Measurements from ENCODE around the gene MTG2. TPM values are rescaled to one million over a fixed set of nuclear protein-coding genes. Genes with fewer than 3 reads are reported as not detected.

The MTG2 gene
- total RNA-seq, 1 experiment from 2014 or later = 56.8 TPM

DNA sequence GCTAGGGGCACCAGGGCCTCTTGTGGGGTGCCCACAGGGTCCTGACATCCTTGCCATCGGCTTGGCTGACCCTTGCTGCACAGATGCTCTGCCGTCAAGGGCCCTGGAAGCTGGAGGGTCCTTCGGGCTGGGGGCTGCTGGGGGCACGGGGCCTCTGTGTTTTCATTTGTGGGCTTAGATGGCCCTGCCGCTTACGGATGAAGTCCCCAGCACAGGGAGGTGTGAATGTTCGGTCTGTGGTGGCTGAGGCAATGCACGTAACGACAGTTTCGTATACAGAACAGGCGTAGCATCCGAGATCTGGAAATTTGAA lies 24.8 kb upstream of the MTG2 start:
- CTCF ChIA-PET = no interaction called here
- H3K4me1 ChIP-seq (ENCODE audit: control insufficient read depth, insufficient read depth, low read length) = peaks cover 17% of the 10 kb centered on the region
- no TSS peak for BruUV-seq (replicated peaks)

DNA sequence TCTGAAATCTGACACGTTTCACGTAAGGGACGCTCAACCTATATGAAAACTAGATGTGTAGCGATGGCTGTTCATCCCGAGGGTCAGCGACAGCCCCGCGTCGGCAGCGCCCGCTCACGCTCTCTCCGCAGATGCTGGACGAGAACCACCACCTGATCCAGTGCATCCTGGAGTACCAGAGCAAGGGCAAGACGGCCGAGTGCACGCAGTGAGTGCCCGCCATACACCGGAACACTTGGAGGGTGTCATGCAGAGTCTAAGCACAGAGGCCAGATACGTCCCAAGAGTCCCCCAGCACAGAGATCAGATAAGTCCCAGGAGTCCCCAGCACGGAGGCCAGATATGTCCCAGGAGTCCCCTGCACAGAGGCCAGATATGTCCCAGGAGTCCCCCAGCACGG lies 24.3 kb upstream of the MTG2 start:
- no peak overlapping the region for H3K4me3 ChIP-seq (ENCODE audit: low read depth in 2 of 2, low read length in 2 of 2)
- H3K9me3 ChIP-seq (ENCODE audit: control insufficient read depth, insufficient read depth, low read depth, low read length) = no peaks in the 10 kb centered on the region
- no TSS peak for BruUV-seq (replicated peaks)
- no peak overlapping the region for H3K27ac ChIP-seq (ENCODE audit: low read length)
- no peaks in the 10 kb centered on the region for H3K27me3 ChIP-seq (ENCODE audit: control insufficient read depth, insufficient read depth, low read length)
- CTCF ChIA-PET = no interaction called here
- POLR2A ChIA-PET = no interaction called here
- H3K4me1 ChIP-seq (ENCODE audit: control insufficient read depth, insufficient read depth, low read length) = peaks cover 17% of the 10 kb centered on the region
- TF ChIP-seq SIN3A (IDR thresholded peaks at IDR 0.05; ENCODE audit: borderline replicate concordance, insufficient read depth, low read depth, low read length) (no peak), POLR2AphosphoS5 (IDR thresholded peaks at IDR 0.05; ENCODE audit: low read depth, low read length) (no peak), TCF7L2 (IDR thresholded peaks at IDR 0.05; ENCODE audit: low read depth, low read length) (no peak)
- TF ChIP-seq, protein P1, sequence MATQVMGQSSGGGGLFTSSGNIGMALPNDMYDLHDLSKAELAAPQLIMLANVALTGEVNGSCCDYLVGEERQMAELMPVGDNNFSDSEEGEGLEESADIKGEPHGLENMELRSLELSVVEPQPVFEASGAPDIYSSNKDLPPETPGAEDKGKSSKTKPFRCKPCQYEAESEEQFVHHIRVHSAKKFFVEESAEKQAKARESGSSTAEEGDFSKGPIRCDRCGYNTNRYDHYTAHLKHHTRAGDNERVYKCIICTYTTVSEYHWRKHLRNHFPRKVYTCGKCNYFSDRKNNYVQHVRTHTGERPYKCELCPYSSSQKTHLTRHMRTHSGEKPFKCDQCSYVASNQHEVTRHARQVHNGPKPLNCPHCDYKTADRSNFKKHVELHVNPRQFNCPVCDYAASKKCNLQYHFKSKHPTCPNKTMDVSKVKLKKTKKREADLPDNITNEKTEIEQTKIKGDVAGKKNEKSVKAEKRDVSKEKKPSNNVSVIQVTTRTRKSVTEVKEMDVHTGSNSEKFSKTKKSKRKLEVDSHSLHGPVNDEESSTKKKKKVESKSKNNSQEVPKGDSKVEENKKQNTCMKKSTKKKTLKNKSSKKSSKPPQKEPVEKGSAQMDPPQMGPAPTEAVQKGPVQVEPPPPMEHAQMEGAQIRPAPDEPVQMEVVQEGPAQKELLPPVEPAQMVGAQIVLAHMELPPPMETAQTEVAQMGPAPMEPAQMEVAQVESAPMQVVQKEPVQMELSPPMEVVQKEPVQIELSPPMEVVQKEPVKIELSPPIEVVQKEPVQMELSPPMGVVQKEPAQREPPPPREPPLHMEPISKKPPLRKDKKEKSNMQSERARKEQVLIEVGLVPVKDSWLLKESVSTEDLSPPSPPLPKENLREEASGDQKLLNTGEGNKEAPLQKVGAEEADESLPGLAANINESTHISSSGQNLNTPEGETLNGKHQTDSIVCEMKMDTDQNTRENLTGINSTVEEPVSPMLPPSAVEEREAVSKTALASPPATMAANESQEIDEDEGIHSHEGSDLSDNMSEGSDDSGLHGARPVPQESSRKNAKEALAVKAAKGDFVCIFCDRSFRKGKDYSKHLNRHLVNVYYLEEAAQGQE (IDR thresholded peaks at IDR 0.05; ENCODE audit: insufficient read depth in 1 of 2, low read depth in 2 of 2, low read length in 1 of 2) = no peak
- TF ChIP-seq, protein P2, sequence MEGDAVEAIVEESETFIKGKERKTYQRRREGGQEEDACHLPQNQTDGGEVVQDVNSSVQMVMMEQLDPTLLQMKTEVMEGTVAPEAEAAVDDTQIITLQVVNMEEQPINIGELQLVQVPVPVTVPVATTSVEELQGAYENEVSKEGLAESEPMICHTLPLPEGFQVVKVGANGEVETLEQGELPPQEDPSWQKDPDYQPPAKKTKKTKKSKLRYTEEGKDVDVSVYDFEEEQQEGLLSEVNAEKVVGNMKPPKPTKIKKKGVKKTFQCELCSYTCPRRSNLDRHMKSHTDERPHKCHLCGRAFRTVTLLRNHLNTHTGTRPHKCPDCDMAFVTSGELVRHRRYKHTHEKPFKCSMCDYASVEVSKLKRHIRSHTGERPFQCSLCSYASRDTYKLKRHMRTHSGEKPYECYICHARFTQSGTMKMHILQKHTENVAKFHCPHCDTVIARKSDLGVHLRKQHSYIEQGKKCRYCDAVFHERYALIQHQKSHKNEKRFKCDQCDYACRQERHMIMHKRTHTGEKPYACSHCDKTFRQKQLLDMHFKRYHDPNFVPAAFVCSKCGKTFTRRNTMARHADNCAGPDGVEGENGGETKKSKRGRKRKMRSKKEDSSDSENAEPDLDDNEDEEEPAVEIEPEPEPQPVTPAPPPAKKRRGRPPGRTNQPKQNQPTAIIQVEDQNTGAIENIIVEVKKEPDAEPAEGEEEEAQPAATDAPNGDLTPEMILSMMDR (IDR thresholded peaks at IDR 0.05) = no peak
- intact Hi-C loops (cut with micrococcal nuclease; ENCODE audit: unreplicated experiment) = no loop called here
- no peaks in the 10 kb centered on the region; the same call in 1 of the 2 replicates for H3K36me3 ChIP-seq (ENCODE audit: control insufficient read depth, insufficient read depth, low read length)
- no peak for ATAC-seq
- in situ Hi-C loops (cut with HindIII; ENCODE audit: low pct_unique_long_range_greater_than_20kb, low sequenced_read_pairs) = no loop called here
- DNase-seq (ENCODE audit: low read depth, low spot score) = no peak

More for the DNA sequence above, 24.8 kb upstream of the MTG2 start:
- Histone ChIP-seq H3K4me3 (ENCODE audit: low read depth in 2 of 2, low read length in 2 of 2) (no peak overlapping the region), H3K27me3 (ENCODE audit: control insufficient read depth, insufficient read depth, low read length) (no peaks in the 10 kb centered on the region), H3K27ac (ENCODE audit: low read length) (no peak overlapping the region), H3K36me3 (ENCODE audit: control insufficient read depth, insufficient read depth, low read length) (no peaks in the 10 kb centered on the region; the same call in 1 of the 2 replicates), H3K9me3 (ENCODE audit: control insufficient read depth, insufficient read depth, low read depth, low read length) (no peaks in the 10 kb centered on the region)
- DNase-seq (ENCODE audit: low read depth, low spot score) (no peak), ATAC-seq (no peak)
- in situ Hi-C loops (cut with HindIII; ENCODE audit: low pct_unique_long_range_greater_than_20kb, low sequenced_read_pairs) (no loop called here), intact Hi-C loops (cut with micrococcal nuclease; ENCODE audit: unreplicated experiment) (no loop called here)
- POLR2A ChIA-PET = no interaction called here
- TF ChIP-seq TCF7L2 (IDR thresholded peaks at IDR 0.05; ENCODE audit: low read depth, low read length) = no peak
- TF ChIP-seq, protein P2 (IDR thresholded peaks at IDR 0.05) = no peak
- TF ChIP-seq, protein P1 (IDR thresholded peaks at IDR 0.05; ENCODE audit: insufficient read depth in 1 of 2, low read depth in 2 of 2, low read length in 1 of 2) = no peak
- TF ChIP-seq POLR2AphosphoS5 (IDR thresholded peaks at IDR 0.05; ENCODE audit: low read depth, low read length) = no peak
- no peak for TF ChIP-seq SIN3A (IDR thresholded peaks at IDR 0.05; ENCODE audit: borderline replicate concordance, insufficient read depth, low read depth, low read length)
